ENCODE data around the gene HSPA8. TPM values are rescaled to one million over a fixed set of nuclear protein-coding genes. Genes with fewer than 3 reads are reported as not detected.

The HSPA8 gene
- total and polyA plus RNA-seq, 2 of the 4 experiments (the other 2 are of a cell fraction), result 2,309 to 4,346 TPM

- Histone ChIP-seq H3K27ac (ENCODE audit: insufficient read depth, low read length) (no peak overlapping the region), H4K8ac (ENCODE audit: low read depth in 2 of 2, low read length in 2 of 2) (no peak overlapping the region), H3K4me2 (ENCODE audit: low read depth, low read length) (no peak overlapping the region), H4K5ac (ENCODE audit: low read depth, low read length) (no peak overlapping the region), H2BK15ac (ENCODE audit: low read depth, low read length) (no peak overlapping the region), H3K4me1 (ENCODE audit: control insufficient read depth, insufficient read depth, low read length) (no peaks in the 10 kb centered on the region), H3K9me3 (ENCODE audit: control insufficient read depth, insufficient read depth, low read length) (no peaks in the 10 kb centered on the region), H2AFZ (replicated peaks; ENCODE audit: low read length, poor library complexity) (no peak overlapping the region), H2BK120ac (ENCODE audit: low read depth, low read length) (no peak overlapping the region), H4K20me1 (ENCODE audit: insufficient read depth, low read length) (no peaks in the 10 kb centered on the region; the same call in 1 of the 2 replicates), H2BK5ac (ENCODE audit: low read depth, low read length, poor library complexity, severe bottlenecking) (no peak overlapping the region), H3K27me3 (ENCODE audit: control insufficient read depth, insufficient read depth, low read length) (peaks cover 11% of the 10 kb centered on the region), H3K23ac (ENCODE audit: low read depth, low read length) (peak overlapping the region; percentile 52; the same call in 1 of the 2 replicates), H3K14ac (replicated peaks; ENCODE audit: low read depth, low read length) (no peak overlapping the region), H3K18ac (ENCODE audit: low read depth, low read length) (no peak overlapping the region), H3K36me3 (ENCODE audit: control insufficient read depth, insufficient read depth, low read length) (no peaks in the 10 kb centered on the region), H2AK9ac (replicated peaks; ENCODE audit: low read depth, low read length, poor library complexity) (no peak overlapping the region), H2BK20ac (ENCODE audit: low read depth, low read length) (no peak overlapping the region), H2AK5ac (ENCODE audit: low read depth, low read length) (no peak overlapping the region), H3K4ac (ENCODE audit: low read depth, low read length) (no peak overlapping the region), H3K56ac (ENCODE audit: extremely low read depth, insufficient read depth, low read length) (no peak overlapping the region), H3K9ac (ENCODE audit: low read depth, low read length) (no peak overlapping the region), H4K91ac (ENCODE audit: insufficient read depth, low read depth, low read length) (no peak overlapping the region), H3K4me3 (ENCODE audit: insufficient read depth, low read depth, low read length) (no peak overlapping the region), H3K9me1 (ENCODE audit: insufficient read depth, low read length) (0 out of 2 replicates have a peak, but pooled peaks cover 3% of the 10 kb centered on the region), H3K79me1 (ENCODE audit: low read depth in 1 of 2, low read length in 2 of 2) (no peaks in the 10 kb centered on the region)
- 83% methylated on average over 1 of the region's 5 CpGs; no CpG with 5 or more reads in 1 of the 2 experiments for WGBS, 2 experiments (ENCODE audit: extremely low coverage in 2 of 2, insufficient read length in 1 of 2)
- no TSS peak for BruUV-seq (replicated peaks)
- intact Hi-C loops (cut with micrococcal nuclease) (no loop called here), dilution Hi-C loops (cut with HindIII; ENCODE audit: low sequenced_read_pairs, unreplicated experiment) (loop anchor here (25.0 kb wide), 1 partner anchor 184 kb away; no protein-coding TSS in a partner anchor), in situ Hi-C loops (cut with MboI; ENCODE audit: low sequenced_read_pairs) (no loop called here)
- DNase-seq (no peak), ATAC-seq (ENCODE audit: low read depth) (no peak)
- CTCF ChIA-PET, result interaction anchor here (0.6 to 1.4 kb wide), 3 partner anchors 10 to 292 kb away, joined by 3 read pairs; no protein-coding TSS in a partner anchor
- TF ChIP-seq RFX5 (IDR thresholded peaks at IDR 0.05; ENCODE audit: low read depth, low read length), result no peak
- TF ChIP-seq RCOR1 (IDR thresholded peaks at IDR 0.05; ENCODE audit: insufficient replicate concordance, low read length), result no peak
- no peak for TF ChIP-seq RAD21 (IDR thresholded peaks at IDR 0.05; ENCODE audit: low read length)
- no peak for TF ChIP-seq BHLHE40 (IDR thresholded peaks at IDR 0.05; ENCODE audit: low read depth, low read length)
- TF ChIP-seq MAZ (IDR thresholded peaks at IDR 0.05; ENCODE audit: borderline replicate concordance, low read depth, low read length), result no peak
- POLR2A ChIA-PET (ENCODE audit: unreplicated experiment), result no interaction called here
These were observed 15.3 kb downstream of the HSPA8 start for GRCh38 chr11:123046473-123047259.
